CD4-positive, alpha-beta T cell treated with Interleukin-2 at 100 ng/mL for 4 hours (primary cell): ENCODE results near the gene AADACL3.
"Not testable (repeated sequence)": the region's sequence is repeated elsewhere in the genome, so short reads cannot be mapped to it uniquely, and the experiment has no call there.

Experiments used
- DNase-seq: peaks from one replicate; pipeline ENCODE4 v3.0.0-alpha.2; 2020; ENCODE audit warnings: low spot score

AADACL3 gene, protein sequence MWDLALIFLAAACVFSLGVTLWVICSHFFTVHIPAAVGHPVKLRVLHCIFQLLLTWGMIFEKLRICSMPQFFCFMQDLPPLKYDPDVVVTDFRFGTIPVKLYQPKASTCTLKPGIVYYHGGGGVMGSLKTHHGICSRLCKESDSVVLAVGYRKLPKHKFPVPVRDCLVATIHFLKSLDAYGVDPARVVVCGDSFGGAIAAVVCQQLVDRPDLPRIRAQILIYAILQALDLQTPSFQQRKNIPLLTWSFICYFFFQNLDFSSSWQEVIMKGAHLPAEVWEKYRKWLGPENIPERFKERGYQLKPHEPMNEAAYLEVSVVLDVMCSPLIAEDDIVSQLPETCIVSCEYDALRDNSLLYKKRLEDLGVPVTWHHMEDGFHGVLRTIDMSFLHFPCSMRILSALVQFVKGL

DNA sequence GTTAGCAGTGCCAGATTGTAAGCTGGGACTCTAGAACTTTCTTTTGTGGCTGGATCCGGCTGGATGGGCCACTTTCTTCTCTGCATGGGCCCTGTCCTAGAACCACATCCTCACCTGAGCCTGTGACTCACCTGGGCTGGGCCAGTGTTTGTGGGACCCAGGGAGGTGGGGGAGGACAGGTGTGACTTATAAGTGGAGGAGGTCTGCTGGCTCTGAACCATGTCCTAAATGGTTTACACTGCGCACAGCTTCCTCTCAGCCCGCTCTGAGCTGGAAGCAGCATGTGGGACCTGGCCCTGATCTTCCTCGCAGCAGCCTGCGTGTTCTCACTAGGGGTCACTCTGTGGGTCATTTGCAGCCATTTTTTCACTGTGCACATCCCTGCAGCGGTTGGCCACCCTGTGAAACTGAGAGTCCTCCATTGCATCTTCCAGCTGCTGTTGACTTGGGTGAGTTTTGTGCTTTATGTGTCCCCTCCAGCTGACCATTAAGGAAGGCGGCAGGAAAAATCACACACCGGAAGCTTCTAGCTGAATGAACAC is at the start of gene AADACL3:
Gene AADACL3, plus strand, starts transcription at position 215 of the 542 bp plus-strand sequence. Its CDS starts 67 bp downstream, at position 282.
- no peak for DNase-seq

DNA sequence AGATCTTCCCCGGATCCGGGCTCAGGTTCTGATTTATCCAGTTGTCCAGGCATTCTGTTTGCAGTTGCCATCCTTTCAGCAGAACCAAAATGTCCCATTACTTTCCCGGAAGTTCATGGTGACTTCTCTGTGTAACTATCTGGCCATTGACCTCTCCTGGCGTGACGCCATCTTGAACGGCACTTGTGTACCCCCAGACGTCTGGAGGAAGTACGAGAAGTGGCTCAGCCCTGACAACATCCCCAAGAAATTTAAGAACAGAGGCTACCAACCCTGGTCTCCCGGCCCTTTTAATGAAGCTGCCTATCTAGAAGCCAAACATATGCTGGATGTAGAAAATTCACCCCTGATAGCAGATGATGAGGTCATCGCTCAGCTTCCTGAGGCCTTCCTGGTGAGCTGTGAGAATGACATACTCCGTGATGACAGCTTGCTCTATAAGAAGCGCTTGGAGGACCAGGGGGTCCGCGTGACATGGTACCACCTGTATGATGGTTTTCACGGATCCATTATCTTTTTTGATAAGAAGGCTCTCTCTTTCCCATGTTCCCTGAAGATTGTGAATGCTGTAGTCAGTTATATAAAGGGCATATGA is 49.7 kb upstream of the AADACL3 start:
- no peak for DNase-seq

GRCh38 chr1:12669529-12670068 is 46.3 kb upstream of the AADACL3 start:
- no peak for DNase-seq

DNA sequence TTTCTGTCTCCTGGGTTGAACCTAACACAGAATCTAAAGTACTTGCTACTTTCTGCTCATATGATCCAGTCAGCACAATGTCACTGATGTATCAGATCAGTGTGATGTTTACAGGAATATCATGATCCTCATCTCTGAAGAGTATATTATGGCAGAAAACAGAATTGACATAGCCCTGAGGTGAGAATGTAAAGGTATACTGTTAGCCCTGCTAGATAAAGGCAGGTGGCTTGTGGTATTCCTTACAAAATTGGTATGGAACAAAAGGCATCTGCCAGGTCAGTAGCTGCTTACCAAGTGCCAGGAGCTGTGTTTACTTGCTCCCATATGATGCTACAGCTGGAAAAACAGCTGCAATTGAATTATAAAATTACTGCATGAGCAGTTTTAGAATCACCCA is 41.6 kb upstream of the AADACL3 start:
- DNase-seq = no peak

DNA sequence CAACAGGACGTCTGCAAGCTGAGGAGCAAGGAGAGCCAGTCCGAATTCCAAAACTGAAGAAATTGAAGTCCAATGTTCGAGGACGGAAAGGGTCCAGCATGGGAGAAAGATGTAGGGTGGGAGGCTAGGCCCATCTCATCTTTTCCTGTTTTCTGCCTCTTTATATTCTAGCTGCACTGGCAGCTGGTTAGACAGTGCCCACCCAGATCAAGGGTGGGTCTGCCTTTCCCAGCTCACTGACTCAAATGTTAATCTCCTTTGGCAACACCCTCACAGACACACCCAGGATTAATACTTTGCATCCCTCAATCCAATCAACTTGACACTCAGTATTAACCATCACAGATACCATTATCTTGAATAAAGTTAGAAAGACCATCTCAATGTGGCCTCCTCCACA is 39.8 kb upstream of the AADACL3 start:
- DNase-seq = not testable (repeated sequence)

DNA sequence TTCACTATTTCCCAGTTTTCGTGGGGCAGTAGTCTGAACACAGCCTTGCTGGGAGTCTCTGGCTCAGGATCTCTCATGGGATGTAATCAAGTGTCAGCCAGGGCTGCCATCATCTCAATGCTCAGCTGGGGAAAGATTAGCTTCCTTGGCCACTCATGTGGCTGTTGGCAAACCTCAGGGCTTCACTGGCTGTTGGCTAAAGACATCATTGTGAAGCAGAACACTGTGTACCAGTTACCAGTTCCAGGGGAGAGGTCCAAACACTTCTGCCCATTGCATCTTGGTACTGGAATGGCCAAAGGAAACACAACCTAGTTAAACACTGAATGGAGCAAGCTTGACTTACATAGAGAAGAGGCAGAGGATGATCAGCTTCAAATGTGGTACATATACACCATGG is 38.3 kb upstream of the AADACL3 start:
- no peak for DNase-seq

GRCh38 chr1:12678350-12678749 is 37.6 kb upstream of the AADACL3 start:
- no peak for DNase-seq

- no peak for DNase-seq
These were observed 37.1 kb upstream of the AADACL3 start for GRCh38 chr1:12678820-12679219.

- no peak for DNase-seq
These were observed 25.8 kb upstream of the AADACL3 start for GRCh38 chr1:12690156-12690555.

DNA sequence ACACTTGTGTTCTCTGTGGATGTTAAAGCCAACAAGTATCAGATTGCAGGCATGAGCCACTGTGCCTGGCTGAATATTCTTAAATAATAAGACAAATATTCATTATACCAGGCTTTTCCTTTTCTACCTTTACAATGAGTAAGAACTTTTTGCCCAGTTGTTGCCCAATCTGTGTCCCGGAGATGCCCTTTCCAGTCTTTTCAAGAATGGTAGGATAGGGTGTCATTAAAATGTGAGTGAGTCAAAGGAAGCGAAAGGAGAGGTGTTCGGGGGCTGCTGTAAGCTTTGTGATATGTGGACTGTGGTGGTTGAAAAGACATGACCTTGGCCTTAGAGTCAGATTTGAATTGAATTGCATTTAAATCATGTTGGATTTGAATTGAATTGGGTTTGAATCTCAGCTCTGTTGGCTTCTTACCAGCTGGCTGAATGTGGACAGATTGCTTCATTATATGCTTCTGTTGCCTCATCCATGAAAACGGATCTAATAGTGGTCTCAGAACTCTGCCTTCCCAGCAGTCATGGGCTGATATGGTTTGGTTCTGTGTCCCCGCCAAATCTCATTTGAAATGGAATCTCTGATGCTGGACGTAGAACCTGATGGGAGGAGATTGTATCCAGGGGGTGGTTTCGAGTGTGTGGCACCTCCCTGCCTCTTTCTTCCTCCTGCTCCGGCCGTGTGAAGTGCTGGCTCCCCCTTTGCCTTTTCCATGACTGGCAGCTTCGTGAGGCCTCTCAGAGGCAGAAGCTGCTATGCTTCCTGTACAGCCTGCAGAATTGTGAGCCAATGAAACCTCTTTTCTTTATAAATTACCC is 22.7 kb upstream of the AADACL3 start:
- DNase-seq = no peak

- DNase-seq = no peak
These were observed 19.3 kb upstream of the AADACL3 start for GRCh38 chr1:12696658-12697057.

DNA sequence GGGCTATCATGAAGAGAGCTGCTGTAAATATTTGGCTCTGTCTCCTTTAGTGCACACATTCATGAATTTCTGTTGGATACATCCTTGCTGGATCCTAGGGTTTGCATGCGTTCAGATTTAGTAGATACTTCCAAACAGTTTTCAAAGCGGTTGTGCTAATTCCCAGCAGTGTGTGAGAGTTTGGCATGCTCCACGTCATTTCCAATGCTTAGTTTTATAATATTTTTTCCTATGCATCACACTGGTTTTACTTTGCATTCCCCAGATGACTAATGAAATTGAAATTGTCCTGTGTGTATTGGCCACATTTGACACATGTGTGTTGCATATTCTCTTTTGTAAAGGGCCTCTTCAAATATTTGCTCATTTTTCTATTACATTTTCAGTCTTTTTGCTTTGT is 18.5 kb upstream of the AADACL3 start:
- no peak for DNase-seq

DNA sequence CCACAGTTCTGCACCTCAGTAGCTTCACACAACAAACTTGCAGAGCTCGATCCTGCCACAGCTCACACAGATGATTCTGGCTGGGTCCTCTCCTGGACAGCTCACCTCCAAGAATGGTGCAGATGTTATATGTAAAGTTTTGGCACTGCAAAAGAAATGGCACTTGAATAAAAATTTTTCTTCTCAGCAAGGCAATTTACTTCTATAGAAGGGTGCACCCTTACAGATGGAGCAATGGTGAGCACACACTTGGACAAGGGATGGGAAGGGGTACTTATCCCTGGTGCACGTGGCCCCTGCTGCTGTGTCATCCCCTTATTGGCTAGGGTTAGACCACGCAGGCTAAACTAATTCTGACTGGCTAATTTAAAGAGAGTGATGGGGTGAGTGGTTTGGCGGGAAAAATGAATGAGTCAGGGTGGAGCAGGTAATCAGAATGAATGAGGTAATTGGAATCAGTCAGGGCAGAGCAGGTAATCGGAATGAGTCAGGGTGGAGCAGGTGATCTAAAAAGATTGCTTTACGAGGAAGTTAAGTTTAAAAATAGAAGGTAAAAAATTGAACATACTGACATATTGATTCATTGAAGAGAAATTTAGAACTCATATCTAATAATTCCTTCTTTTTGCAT is 12.0 kb upstream of the AADACL3 start:
- no peak for DNase-seq

- no peak for DNase-seq
These were observed 9.8 kb upstream of the AADACL3 start for GRCh38 chr1:12706061-12706460.

DNA sequence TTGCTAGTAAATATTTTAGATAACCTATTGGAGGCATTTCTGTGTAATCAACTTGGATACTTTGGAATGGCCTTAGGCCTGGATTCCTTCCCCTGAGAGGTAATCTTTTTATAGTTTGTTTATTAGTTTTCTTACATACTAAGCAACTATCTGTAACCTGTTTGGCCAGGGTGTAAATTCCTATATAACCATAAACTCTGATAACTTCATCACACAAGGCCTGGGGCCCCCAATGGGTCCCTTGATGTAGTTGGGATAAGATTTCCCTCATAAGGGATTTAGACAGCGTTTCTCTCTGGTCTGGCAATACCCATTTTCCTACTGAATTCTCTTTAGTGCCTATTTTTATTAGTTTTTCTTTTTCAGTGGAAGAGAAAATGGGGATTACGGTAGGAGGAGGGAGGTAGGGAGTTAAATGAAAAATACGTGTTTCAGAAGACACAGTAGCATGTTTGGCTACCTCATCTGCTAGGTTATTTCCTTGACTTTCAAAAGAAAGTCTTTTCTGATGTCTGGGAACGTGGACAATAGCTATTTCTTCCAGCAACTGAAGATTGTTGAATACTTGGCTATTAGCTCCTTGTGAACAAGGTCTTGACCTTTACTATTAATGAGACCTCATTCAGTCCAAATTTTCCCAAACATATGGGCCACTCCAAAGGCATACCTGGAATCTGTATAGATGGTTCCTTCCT is 7.4 kb upstream of the AADACL3 start:
- DNase-seq = no peak

GRCh38 chr1:12709091-12709491 is 6.8 kb upstream of the AADACL3 start:
- DNase-seq = no peak

- no peak for DNase-seq
These were observed 6.2 kb upstream of the AADACL3 start for GRCh38 chr1:12709696-12710095.

- no peak for DNase-seq
These were observed 4.4 kb upstream of the AADACL3 start for GRCh38 chr1:12711536-12711935.

DNA sequence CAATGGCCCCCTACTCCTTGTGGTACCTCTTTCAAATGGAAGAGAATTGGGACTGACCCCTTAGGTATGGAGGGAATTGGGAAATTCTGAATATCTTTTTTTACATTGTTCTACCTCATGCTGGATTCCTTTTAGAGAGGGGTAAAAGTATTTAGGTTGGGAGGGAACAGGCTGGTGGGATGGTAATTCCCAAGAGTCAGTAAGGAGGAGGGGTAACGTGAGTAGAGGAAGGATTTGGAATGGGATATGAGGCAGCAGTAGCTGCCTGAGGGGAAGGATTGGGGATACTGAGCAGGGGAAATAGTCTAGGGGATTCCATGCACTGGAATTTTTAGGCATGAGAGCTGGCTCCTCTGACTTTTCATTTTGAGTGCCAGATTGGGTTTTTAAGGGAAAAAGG is 3.8 kb upstream of the AADACL3 start:
- no peak for DNase-seq

DNA sequence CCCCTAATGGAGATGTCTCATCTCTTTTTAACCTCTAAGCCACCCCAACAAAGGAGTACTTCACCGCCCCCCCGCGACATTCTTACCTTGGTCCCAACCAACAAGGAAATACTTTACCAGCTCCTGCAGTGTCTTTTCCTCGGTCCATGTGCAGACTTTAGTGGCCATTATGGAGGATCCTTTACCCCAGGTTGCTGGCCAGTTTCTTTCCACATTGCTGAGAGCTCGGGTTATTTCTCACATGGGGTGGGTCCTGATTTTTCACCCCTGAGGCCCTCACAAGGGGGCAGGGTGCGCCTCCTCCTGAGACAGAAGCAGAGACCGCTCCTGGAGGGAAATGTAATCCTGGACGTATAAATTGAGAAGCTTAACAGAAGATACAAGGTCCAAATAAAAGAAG is 3.0 kb upstream of the AADACL3 start:
- DNase-seq = no peak

GRCh38 chr1:12713651-12714050 is 2.3 kb upstream of the AADACL3 start:
- not testable (repeated sequence) for DNase-seq
